ENCODE results near the gene MYF5.

The MYF5 gene

DNA sequence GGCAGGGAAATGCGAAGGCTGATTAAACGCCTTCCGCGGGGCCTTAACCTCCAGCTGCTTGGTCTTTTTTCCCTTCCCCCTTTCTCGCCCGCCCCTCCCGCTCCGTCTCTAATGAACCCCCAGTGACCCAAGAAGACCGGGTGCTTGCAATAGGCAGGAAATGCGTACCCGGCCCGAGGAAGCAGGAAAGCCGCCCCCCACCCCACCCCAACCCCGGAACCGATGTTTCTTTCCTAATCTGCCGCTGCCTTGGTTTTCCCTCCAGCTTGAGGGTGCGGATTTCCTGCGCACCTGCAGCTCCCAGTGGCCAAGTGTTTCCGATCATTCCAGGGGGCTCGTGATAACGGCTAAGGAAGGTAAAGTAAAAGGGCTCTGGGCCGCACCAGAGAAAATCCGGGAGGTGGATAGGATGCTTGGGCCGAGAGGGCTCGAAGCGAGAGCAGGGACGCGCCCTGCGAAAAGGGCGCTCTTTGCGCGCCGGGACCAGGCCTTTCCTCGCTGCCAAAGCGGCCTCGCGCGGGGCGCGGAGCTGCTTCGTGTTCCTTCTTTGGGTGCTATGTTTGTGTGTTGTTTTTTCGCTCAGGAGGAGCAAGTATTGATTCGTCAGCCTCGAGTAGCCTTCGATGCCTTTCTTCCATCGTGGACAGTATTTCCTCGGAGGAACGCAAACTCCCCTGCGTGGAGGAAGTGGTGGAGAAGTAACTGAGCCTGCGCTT lies 8.3 kb upstream of the MYF5 start:
- DNase-seq: no peak

DNA sequence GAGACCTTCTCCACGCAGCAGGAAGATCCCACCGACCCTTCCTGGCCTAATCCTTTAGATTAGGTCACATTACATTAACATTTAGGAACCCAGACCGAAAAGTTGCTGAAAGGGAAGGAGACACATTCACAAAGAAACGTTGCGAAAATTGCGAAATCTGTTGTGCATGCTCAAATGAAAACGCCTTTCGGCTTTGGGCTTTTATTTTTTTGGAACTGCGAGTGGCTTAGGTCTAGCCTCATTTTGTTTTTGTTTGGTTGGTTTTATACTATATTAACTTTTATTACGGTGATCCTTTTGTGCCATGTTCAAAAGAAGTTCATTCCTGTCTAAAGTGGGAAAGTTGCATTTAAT lies 7.8 kb upstream of the MYF5 start:
- no peak for DNase-seq

DNA sequence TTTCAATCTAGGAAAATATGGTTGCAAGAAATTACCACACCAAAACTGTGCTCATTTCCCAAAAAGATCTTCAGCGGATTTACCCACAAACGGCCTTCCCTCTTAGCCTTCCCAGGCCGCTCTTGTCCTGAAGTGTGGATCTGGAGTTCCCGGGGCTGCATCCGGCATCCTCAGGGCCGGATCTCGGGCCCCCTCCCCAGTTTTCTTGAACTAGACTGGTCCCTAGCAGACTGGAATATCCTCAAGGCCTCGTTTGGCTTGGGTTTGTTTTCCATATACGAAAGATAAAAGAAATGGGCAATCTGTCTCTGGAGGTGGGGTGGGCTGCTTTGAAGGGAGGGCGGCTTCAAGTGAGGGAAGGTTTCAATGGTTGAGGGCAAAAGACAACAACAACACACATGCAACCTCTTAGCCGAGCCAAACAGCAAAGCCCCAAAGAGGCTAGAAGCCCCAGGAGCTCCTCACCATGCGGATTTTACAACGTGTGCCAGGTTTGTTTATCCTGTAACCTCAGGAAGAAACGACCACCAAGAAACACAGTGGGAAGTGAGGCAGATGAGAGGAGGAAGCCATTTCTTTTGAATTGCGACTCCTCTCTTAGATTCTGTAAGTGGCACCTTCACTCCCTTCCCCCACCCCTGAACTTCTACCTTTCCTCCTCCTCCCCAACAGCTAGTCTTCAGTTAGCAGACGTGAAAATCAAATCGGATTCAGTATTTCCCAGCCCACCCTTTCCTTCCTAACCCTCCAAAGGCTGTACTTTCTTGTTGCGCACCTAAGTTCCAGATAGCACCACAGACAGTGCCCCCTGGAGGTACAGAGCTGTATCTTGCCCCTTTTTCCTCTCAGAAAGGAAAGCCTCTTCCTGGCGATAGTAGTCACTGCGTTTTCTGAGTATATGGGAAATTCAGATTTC lies 6.6 kb upstream of the MYF5 start:
- no peak for DNase-seq

DNA sequence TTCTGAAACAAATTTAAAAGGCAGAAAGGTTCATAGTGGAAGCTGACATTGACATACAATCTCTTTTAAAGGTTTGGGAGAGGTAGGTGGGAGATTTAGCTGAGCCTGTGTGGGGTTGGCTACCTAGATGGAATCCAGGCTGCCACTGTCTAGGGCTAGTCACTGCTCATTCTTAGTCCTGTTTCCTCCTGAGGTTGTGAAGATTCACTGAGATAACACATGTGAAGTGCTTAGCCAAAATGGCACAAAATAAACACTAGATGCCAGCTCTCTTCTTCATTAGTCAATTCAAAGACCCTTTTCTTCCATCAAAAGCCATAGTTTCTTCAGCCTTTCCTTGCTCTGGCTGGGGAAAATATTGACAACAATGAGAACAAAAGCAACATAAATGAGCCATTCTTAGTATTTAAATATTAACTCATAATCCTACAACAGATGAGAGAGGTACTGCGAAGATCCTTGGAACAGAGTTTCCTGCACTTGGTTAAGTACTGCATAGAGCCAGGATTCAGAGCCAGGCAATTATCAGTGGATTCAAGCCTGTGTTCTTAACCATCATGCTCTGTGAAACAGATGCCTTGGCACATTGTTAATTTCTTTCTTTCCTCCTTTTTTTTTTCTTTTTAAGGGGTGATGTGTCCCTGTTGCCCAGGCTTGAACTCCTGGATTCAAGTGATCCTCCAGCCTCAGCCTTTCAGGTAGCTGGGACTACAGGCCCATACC lies 5.8 kb upstream of the MYF5 start:
- no peak for DNase-seq

DNA sequence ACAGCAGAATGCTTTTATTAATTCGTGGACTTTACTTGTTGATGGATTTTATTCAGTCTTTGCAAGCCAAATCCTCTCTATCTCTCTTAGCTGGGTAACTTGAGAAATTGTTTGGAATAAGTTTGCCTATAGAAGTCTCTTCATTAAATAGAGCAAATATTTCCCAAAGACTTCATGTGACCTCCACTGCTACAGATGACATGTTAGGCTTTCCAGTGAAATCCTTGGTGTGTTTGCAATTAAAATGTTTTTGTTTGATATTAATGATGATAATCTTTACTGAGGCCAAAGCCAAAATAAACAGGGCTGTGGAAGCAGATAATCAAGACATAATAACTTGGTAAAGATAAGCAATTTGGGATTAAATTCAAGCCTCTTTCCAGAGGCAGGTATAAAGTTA lies 4.8 kb upstream of the MYF5 start:
- no peak for DNase-seq

DNA sequence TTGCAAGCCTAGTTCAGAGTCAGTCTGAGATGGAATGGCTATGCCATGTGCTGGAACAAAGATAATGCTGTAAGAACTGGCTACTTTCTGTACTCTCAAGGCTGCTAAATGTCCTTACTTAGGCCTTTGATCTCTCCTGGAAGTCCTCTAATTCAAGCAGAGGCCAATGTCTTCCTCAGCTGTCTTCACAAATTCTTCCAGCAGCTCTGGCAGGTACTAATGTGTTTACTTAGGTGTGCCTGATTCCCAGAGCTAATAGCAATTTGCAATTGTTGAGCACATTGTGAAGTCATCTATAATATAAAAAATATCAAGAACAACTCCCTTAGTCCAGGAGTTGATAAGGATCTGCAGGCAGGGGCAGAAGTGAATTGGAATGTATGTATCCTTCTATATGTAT lies 3.8 kb upstream of the MYF5 start:
- no peak for DNase-seq

DNA sequence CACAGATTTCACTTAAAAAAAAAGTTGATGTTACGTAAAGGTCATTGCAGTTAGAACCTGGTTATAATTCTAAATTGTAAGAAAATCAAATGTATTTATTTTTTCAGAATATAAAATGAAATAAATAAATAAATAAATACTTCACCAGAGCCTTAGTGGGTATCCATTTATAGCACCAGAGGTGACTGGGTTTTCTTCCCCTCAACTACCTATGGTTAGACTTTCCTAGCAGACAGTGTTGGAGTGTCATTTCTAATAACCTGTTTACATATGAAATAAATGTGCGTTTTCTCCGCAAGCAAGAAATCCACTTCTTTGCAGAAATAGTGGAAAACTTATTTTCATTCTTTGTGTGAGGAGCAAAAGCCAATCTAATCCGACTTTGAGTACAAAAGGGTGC lies 3.3 kb upstream of the MYF5 start:
- DNase-seq: no peak

DNA sequence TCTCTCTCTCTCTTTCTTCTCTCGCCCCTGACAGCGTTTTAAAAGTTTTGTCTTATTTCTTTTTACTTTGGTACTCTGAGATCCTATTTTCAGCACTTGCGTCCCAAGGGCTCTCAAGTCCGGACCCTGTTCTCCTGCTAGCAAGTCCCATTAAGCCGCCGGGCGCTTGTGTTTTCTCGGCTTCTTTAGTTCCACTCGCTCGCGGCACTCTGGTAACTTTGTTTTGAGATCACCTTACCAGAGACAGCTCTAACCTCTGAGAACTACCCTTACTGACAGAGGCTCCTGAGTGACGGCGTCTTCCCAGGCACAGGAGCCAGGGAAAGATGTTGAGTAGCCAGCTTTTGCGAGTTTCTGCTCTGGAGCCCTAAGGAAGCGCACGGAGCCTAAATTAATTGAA lies 2.7 kb upstream of the MYF5 start:
- DNase-seq: no peak

DNA sequence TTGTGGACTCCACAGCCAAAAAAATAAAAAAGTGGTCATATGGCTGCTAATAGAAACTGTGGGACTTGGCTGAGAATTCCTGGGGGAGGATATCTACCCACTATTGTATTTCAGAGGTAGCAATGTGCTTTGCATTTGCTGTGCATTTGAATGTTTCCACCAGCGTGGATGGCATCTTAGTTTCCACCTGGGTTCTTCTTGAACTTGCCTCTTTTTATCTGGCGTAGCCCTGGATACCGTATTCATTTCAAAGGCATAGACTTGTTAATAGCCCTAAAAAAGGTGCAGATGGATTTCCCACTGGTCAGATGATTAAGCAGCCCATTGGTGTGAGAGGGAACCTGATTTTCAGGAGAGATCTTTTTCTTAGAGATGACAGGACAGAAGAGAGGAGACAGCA lies 1.9 kb upstream of the MYF5 start:
- DNase-seq: no peak

DNA sequence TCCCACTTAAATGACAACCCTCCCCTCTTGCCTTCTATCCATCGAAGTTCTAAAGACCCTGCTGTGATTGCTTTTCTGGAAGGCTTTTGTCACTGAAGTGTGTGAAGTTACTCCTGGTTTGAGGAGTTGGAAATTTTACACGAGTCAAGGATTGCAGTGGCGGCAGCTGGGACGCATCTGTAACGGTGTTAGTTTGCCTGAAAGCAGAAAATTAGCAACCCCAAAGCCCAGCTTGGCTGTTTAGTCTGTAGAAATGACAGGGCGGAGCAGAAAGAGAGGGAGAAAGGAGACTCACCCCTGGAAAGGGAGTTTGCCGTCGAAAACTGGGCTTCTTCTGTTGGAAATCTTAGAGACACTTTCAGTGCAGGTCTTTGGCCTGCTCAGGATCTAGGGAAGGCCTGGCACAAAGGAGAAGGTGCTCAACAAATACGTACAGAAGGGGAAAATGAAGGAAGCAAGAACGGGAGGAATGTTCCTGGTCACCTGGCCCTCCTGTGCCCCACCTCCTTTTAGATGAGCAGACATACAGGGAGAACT lies 931 bp upstream of the MYF5 start:
- no peak for DNase-seq

DNA sequence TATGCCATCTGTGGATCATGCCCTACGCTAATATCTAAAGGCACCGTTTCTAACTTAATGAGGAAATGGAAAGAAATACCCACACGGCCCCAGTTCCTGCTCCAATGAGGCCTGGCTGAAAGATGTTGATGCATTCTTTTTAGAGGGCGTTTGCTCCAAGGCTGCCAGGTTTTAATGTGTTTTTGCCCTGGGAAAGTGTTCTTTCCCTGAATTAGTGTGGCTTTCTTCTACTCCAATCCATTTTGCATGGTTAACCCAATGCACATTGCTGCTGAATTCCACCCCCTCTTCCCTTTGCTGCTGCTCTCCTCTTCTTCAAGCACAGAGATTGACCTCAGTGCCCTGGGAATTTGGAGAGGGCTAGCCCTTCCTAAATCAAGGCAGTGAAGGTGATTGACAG lies 1.1 kb downstream of the MYF5 start:
- DNase-seq: no peak

DNA sequence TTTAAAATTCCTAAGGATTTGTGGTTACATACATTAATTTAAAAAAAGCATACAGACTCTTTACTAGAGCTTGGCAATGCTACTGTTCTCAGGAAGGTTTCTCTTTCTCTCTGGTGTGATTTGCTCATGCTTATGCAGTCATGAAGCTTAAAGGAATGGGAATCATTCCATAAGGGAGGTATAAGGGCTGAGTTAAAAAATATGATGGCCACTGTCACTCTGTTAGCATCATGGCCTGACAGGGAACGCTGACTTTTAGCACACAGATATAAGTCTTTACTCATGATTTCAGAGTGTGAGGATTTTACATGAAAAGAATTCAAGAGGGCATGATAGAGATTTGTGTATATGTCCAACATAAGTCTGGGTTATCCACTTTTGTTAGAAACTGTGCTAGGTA lies 3.8 kb downstream of the MYF5 start:
- DNase-seq: no peak

DNA sequence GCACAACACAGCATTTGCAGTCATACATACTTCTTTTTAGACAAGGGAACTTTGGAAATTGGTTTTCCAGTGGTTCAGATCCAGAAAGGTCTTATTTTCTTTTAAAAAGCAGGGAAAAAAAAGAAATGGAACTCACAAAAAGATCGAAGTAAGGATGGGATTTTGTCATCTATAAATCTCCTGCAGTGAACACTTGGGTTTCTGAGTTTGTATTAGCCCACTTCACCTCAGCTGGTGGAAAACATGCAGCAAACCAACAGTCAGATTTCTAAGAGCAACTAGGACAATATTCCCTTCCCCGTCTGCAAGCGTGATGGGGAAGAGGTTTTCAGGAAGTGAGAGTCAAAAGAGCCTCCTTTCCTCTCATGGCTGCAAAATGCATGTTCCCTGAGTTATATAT lies 4.6 kb downstream of the MYF5 start:
- no peak for DNase-seq

DNA sequence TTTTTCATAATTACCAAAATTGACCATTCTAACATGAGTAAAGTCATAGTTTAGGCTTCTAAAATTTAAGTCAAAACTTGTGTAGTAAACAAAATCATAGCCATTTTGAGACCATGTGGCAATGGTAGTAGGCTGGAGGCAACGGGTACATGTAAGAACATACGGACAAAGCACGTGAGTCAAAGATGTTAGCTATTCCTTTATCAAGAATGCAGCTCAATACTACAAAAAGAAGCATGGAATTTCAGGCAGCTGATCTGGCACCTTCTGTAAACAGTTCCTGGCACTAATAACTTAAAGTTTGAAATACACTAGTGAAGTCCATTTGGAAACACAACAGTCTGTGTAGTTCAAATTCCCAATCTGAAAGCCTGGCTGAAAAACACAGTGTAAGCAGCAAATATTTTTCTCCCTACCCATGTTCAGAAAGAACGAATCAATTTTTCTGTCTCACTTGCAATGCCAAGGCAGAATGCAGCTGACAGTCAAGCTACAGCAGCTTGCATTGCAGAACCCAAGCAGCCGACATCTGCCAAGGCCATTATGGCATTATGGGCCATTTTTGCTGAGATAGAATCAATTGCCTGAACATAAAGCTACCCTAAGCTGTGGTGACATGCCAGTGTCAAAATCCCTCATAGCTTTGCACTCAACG lies 29.3 kb downstream of the MYF5 start:
- DNase-seq: no peak

DNA sequence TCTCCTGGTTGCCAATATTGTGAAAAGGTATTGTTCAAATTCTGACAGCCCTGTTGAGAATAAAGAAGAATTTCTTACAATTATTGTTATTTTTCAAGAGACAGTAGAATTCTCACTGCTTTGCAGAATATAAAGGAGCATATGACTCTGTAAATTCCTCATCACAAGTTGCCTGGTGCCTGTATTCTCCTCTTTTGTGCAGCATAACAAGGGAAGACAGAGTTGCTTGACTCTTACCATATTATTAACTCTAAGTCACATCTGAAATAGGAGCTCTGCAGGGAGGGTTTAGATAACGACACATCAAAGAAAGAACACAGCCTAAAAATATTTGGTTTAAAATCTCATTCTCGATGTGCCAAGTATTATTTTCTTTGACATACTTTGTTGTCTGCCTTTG lies 31.1 kb downstream of the MYF5 start:
- DNase-seq: no peak

DNA sequence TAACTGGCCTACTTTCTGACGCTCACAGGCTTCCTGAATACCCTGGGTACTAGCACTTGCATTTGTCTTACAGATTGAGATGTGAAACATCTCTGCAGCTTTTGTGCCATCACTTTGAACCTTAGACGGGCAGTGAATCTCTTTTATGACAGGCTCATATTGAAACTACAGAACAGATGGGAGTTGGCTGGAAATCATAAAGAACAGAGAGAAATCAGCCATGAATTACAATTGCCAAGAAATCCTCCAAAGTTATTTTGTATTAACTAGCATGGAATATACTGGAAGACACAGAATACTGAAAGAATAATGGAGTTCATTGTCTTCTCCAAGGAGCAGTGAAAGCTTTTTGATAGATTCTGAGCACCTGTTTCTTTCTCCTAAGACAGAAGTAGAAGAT lies 32.7 kb downstream of the MYF5 start:
- no peak for DNase-seq

DNA sequence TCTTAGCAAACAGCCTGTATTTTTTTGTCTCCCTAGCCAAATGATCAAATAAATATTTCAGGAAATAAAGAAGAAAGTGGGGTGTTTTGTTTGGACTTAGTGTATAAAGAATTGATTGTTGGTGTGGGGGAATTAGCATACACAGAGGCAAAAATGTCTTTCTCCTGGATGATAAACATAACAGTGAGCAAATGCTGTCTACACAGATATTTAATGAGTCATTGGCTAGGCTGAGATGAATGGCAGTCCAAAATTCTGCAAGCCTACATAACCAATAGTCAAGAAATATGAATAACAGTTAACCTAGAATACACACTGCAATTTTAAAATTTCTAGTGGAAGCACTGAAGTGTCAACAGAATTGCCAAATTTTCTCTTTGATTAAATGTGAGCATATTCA lies 35.8 kb downstream of the MYF5 start:
- no peak for DNase-seq

DNA sequence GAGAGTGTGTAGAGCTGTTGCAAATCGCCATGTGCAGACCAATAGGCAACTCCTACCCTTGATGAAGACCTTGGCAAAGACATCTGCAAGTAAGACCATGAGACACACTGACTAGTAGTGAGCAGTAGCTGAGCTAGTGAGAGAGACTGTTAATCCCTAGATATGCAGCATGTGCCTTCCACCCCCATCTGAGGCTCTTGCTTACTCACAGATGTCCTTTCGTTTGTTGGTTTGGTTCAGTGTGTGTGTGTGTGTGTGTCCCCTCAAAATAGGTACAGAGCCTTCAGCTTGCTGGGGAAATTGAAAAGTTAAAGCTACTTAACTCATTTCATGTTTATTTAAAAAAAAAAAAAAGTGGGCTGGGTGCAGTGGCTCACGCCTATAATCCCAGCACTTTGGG lies 37.6 kb downstream of the MYF5 start:
- no peak for DNase-seq

DNA sequence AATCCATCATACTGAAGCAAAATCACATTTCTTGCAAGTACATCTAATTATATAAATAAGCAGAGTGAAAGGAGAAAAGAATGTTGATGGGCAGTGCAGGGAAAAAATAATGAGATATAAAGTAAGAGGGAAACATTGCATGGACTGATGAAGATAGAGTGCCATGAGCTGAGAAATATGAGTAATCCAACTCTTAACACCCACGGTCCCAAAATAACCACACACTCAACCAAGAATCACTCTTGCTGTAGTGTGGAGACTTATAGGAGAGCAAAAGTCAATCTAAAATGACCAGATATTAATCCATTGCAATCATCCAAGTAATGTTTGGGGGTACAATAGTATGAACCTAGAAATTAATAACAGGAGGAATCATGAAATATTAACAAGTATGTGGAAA lies 40.2 kb downstream of the MYF5 start:
- no peak for DNase-seq

DNA sequence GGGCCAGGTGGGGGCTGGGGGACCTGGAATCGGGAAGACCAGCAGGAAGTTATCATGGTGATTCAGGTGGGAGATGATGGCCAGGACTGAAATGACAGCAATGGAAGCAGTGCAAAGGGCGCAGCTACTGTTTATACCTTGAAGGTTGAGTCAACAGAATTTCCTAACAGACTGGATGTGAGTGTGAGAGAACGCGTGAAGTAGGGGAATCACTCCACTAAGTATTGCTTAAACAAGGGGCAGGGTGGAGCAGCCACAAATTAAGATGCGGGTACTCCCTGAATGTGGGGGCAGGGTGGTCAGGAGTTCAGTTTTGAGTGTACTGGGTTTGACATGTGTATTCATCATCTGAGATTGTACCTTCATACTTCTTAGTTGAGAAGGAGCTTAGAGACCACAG lies 45.1 kb downstream of the MYF5 start:
- no peak for DNase-seq

DNA sequence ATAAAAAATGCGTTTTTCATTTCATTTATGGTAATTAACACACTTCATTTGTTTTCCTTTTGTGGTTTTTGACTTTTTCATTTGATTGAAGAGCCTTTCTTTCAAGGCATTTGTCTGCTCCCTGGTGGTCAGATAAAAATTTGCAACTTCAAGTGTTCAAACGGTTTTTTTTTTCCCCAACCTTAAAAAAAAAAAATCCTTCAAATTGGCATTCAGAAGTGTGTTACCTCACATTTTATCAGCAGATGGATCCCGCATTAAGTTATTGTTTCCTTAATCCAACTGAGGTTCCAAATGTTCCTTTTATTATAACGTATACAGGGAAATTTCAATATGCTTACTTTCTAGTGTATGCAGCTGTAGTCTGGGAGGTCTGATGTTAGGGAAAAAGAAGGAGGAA lies 47.2 kb downstream of the MYF5 start:
- DNase-seq: peak; percentile 4 to 22

DNA sequence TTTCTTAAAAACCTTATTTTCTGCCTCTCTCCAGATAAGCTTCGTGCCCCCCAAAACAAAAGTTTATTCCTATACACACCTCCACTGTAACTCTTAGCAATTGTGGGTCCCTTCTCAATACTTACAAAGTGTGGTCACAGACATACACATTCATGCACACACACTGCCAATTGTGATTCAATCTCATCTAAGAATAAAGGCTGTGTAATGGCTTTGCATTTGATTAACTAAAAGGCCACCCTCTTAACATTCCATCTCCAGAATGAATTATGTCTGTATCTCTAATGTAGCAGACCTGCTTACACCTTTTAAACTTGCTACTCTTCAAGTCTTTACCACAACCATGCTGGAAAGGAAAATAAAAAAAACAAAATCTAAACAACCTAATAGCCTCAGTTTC lies 49.5 kb downstream of the MYF5 start:
- DNase-seq: no peak

DNA sequence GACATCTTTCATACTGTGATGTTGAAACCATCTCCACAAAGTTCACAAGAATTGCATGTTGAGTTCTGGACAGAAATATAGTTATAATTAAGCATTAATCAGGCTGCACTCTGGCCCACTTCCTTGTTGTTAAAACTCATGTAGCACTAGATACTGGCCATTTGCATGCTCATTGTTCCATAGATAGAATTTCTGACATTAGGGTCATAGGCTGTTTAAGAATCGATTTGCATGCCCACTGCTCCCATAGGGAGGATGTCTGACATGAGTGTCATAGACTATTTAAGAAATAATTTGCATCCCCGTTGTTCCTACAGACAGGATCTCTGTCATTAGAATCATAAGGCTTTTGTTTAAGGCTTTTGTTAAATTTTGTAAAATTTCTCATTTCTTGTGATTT lies 50.2 kb downstream of the MYF5 start:
- DNase-seq: no peak
